Activated effector memory CD4-positive, alpha-beta T cell treated with Interleukin-2 at 50 U/mL for 16 hours (primary cell): ENCODE data around the gene MB21D2.
"Not testable (repeated sequence)": the region's sequence is repeated elsewhere in the genome, so short reads cannot be mapped to it uniquely, and the experiment has no call there.

Experiments used
- DNase-seq: peaks from one replicate; pipeline ENCODE4 v3.0.0-alpha.2; 2020

Gene MB21D2

GRCh38 chr3:192851821-192852372 is 65.8 kb downstream of the MB21D2 start:
- no peak for DNase-seq

GRCh38 chr3:192850451-192850981 is 67.1 kb downstream of the MB21D2 start:
- DNase-seq = no peak

GRCh38 chr3:192849821-192850220 is 67.8 kb downstream of the MB21D2 start:
- DNase-seq = not testable (repeated sequence)

- DNase-seq = no peak
These were observed 69.1 kb downstream of the MB21D2 start for GRCh38 chr3:192848371-192849233.

DNA sequence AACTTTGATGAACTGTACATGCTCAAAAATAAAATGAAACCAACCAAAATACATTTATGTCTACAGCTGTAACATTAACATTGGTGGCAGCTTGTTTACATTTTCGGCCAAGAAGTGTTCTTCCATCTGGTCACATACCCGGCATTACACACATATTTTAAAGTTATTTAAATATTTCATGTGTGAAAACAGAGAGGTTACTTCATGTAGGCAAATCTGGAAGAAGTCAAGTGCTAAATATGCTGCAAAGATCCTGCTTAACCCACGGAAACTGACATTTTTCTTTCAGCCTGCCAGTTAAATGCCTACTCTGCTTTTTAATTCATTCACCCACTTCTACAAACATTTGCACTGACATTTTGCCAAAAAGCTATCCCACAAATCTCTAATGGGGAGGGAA is 69.7 kb downstream of the MB21D2 start:
- no peak for DNase-seq

DNA sequence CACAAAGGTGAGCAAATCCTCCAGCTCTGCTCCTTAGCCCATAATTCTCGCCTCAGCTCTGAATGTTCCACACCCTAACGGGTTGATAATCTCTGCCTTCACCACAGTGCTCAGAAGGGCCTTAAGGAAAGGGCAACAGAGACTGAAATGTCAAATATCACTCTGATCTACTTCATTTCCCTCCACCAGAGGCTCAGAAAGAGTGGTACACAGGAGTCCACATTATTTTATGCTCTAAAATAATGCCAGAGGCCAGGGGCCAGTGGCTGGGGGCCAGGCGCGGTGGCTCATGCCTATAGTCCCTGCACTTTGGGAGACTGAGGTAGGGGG is 72.2 kb downstream of the MB21D2 start:
- no peak for DNase-seq

GRCh38 chr3:192844836-192845525 is 72.7 kb downstream of the MB21D2 start:
- no peak for DNase-seq

GRCh38 chr3:192844486-192844765 is 73.2 kb downstream of the MB21D2 start:
- no peak for DNase-seq

GRCh38 chr3:192843723-192844485 is 73.8 kb downstream of the MB21D2 start:
- DNase-seq = no peak

- DNase-seq = no peak
These were observed 74.5 kb downstream of the MB21D2 start for GRCh38 chr3:192843119-192843518.

DNA sequence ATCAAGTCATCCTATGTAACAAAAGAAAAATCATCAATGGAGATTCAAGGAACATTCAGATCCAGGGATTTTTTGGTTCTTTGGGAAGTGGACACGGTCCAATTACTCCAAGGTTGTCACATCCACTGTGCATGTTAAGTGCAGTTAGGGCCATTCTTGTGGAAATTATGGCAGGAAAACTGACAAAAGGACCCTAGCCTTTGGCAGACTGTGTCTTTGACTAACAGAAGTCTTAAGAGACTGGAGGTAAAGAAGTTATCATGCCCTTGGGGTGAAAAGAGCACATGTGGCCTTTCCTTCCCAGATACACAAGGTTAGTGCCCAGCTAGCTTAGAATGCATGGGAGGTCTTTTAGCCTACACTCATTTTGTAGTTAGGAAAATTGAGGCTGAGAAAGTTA is 74.9 kb downstream of the MB21D2 start:
- no peak for DNase-seq

DNA sequence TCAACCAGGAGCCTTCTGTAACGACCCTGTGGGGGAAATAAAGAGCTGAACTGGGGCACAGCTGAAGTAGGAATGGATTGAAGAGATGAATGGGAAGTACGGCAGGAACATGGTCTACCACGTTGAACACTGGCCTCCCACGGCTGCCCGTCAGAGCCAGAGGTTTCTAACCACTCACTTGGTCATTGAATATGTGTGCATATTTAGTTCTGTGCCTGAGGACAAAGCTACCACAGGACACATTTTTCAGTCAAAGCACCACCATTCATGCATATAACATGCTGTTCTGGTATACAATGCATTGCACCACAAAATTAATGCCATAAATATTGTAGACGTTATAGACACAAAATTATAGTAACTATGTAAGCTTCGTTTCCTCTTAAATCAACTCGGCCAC is 75.5 kb downstream of the MB21D2 start:
- DNase-seq = no peak

DNA sequence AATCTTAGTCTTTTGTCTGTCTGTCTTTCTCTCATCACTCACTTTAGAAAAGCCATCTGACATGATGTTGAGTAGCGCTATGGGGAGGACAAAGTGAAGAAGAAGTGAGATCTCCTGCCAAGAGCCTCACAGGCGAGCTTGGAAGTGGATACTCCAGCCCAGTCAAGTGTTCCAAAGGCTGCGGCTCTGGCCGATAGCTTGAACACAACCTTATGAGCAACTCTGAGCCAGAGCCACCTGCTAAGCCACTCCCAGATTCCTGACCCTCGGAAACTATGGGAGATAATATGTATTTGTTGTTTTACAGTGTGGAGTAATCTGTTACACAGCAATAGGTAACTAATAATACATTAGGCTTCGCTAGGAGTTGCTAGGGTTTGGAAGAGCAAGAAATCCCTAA is 76.2 kb downstream of the MB21D2 start:
- DNase-seq = no peak

- DNase-seq = no peak
These were observed 77.4 kb downstream of the MB21D2 start for GRCh38 chr3:192840143-192840836.

- DNase-seq = no peak
These were observed 81.5 kb downstream of the MB21D2 start for GRCh38 chr3:192835818-192836815.

DNA sequence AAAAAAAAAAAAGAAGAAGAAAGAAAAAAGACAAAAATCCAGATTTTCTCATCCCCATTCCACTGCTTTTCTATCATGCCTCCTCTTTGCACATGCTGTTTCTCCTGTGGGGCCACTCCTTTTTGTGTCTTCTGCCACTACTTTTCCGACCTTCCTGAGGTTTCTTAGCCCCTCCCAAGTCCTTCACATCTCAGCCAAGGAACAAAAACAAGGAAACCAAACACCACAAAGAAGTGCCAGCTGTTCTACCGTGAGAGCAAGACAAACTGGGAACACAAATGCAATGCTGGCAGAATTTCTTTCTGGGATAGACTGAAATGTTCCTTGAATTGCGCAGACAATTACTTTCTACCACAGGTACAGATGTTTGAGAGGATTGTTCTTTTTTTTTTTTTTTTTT is 83.2 kb downstream of the MB21D2 start:
- DNase-seq = no peak

- no peak for DNase-seq
These were observed 84.3 kb downstream of the MB21D2 start for GRCh38 chr3:192833177-192833890.

GRCh38 chr3:192831801-192832347 is 85.8 kb downstream of the MB21D2 start:
- DNase-seq = no peak

GRCh38 chr3:192831111-192831644 is 86.5 kb downstream of the MB21D2 start:
- DNase-seq = no peak
